ENCODE data around the gene NMT1.

Gene NMT1

GRCh38 chr17:45143094-45143670 is 82.1 kb downstream of the NMT1 start:
- TF ChIP-seq CTCF (IDR thresholded peaks at IDR 0.05): no peak

GRCh38 chr17:45143767-45144198 is 82.7 kb downstream of the NMT1 start:
- no peak for TF ChIP-seq CTCF (IDR thresholded peaks at IDR 0.05)

- TF ChIP-seq CTCF (IDR thresholded peaks at IDR 0.05): no peak
Measured at GRCh38 chr17:45144199-45145034, 83.3 kb downstream of the NMT1 start.

GRCh38 chr17:45145035-45145389 is 83.9 kb downstream of the NMT1 start:
- no peak for TF ChIP-seq CTCF (IDR thresholded peaks at IDR 0.05)

GRCh38 chr17:45146166-45146565 is 85.0 kb downstream of the NMT1 start:
- TF ChIP-seq CTCF (IDR thresholded peaks at IDR 0.05): no peak

- TF ChIP-seq CTCF (IDR thresholded peaks at IDR 0.05): no peak
Measured at GRCh38 chr17:45146592-45146889, 85.4 kb downstream of the NMT1 start.

GRCh38 chr17:45146890-45147580 is 85.9 kb downstream of the NMT1 start:
- no peak for TF ChIP-seq CTCF (IDR thresholded peaks at IDR 0.05)

Measured in LNCAP (cell line).